DMS53 treated with DMSO at 0.1 percent for 48 hours (cell line): ENCODE results near the gene CCDC88C.
"Not testable (repeated sequence)": the region's sequence is repeated elsewhere in the genome, so short reads cannot be mapped to it uniquely, and the experiment has no call there.

Source experiments
- DNase-seq: peaks from one replicate; lab custom pipeline; 2025; ENCODE audit not compliant: unreplicated experiment; lab: John Stamatoyannopoulos, UW

Gene CCDC88C

GRCh38 chr14:91417120-91417982, at the start of gene CCDC88C:
CCDC88C (minus strand) TSS chr14:91417820; CDS start chr14:91417690, 130 bp downstream.
- peak; percentile 52 for DNase-seq

GRCh38 chr14:91466192-91466591, 48.6 kb upstream of the CCDC88C start:
- DNase-seq = no peak

DNA sequence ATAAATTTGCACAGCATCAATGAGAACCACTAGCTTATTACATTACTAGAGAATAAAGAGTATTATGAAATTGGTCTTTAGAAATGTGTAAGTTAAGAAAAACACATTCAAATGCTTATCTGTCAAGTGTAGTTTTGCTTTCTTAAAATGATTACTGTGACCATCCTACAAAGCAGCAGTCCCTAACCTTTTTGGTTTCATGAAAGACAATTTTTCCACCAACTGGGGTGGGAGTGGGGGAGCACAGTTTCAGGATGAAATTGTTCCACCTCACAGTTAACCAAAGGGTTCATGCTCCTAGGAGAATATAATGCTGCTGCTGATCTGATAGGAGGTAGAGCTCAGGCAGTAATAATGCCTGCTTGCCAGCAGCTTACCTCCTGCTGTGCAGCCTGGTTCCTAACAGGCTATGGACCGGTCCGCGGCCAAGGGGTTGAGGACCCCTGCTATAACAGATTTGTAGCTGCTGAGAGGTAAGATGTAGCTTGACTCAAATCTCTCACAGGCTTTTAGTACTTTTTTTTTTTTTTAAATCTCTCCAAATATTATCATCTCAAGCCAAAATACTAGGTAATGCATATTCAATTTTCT, 47.1 kb upstream of the CCDC88C start:
- no peak for DNase-seq

DNA sequence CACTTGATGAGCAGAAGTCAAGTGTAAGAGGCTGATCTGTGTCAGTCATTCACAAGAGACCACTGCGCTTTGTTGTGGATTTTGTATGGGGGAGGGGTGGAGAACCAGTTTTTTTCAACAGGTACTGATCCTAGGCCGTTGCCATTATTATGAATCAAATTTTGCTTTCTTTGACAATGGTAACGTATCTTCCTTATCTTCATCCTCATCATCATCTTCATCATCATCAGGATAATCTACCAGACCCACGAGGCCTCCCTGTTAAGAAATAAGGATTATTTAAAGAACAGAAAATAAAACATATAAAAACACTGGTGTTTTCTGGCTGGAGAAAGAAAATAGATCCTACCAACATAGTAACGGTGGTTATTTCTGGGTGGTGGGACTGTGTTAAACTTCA, 41.0 kb upstream of the CCDC88C start:
- DNase-seq = no peak

- DNase-seq = no peak
Observed at GRCh38 chr14:91456283-91456682, 38.7 kb upstream of the CCDC88C start.

- DNase-seq = no peak
Observed at GRCh38 chr14:91454580-91454979, 37.0 kb upstream of the CCDC88C start.

GRCh38 chr14:91454155-91454554, 36.5 kb upstream of the CCDC88C start:
- DNase-seq = no peak

DNA sequence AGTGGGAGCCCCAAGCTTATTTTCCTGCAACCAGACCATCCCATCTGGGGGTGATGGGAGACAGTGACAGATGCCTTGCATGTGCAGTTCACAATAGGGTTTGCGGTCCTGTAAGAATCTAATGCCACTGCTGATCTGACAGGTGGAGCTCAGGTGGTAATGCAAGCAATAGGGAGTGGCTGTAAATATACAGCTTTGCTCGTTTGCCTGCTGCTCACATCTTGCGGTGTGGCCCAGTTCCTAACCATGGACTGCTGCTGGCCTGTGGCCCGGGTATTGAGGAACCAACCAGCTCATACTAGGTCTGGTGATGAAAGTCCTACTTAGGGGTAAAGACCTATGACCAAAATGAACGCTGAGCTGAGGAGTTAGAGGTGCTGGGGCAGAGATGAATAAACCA, 36.1 kb upstream of the CCDC88C start:
- DNase-seq = no peak

DNA sequence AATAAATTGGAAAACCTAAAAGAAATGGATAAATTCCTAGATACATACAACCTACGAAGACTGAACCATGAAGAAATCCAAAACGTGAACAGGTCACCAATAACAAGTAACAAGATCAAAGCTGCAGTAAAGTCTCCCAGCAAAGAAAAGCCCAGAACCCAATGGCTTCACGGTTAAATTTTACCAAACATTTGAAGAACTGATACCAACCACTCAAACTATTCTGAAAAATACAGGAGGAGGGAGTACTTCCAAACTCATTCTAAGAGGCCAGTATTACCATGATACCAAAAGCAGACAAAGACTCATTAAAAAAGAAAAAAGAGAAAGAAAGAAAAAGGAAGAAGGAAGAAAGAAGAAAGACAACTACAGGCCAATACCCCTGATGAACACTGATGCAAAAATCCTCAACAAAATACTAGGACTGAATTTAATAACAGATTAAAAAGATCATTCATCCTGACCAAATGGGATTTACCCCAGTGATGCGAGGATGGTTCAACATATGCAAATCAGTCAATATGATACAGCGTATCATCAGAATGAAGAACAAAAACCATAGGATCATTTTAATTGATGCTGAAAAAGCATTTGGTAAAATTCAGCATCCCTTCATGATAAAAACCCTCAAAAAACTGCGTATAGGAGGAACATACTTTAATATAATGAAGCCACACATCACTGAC, 26.9 kb upstream of the CCDC88C start:
- DNase-seq = no peak

DNA sequence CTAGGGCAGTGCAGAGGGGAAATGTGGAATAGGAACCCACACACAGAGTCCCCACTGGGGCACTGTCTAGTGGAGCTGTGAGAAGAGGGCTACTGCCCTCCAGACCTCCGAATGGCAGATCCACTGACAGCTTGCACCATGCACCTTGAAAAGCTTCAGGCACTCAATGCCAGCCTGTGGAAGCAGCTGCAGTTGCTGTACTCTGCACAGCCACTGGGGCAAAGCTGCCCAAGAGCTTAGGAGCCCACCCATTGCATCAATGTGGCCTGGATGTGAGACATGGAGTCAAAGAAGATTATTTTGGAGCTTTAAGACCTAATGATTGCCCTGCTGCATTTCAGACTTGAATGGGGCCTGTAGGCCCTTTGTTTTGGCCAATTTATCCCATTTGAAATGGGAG, 21.7 kb upstream of the CCDC88C start:
- no peak for DNase-seq

- DNase-seq = no peak
Observed at GRCh38 chr14:91438845-91439244, 21.2 kb upstream of the CCDC88C start.

GRCh38 chr14:91436266-91436665, 18.6 kb upstream of the CCDC88C start:
- not testable (repeated sequence) for DNase-seq

GRCh38 chr14:91429385-91429784, 11.8 kb upstream of the CCDC88C start:
- no peak for DNase-seq

DNA sequence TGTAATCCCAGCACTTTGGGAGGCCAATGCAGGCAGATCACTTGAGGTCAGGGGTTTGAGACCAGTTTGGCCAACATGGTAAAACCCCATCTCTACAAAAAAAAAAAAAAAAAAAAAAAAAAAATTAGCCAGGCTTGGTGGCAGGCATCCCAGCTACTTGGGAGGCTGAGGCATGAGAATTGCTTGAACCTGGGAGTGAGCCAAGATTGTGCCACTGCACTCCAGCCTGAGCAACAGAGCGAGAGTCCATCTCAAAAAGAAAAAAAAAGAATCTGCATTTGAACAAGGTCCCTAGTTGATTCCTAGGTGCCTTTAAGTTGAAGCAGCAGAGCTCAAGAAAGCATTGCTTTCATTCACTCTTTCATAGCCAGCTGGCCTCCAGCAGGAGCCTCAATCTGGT, 11.3 kb upstream of the CCDC88C start:
- not testable (repeated sequence) for DNase-seq

GRCh38 chr14:91425531-91425944, 7.9 kb upstream of the CCDC88C start:
- not testable (repeated sequence) for DNase-seq

GRCh38 chr14:91424813-91425530, 7.4 kb upstream of the CCDC88C start:
- DNase-seq = no peak

DNA sequence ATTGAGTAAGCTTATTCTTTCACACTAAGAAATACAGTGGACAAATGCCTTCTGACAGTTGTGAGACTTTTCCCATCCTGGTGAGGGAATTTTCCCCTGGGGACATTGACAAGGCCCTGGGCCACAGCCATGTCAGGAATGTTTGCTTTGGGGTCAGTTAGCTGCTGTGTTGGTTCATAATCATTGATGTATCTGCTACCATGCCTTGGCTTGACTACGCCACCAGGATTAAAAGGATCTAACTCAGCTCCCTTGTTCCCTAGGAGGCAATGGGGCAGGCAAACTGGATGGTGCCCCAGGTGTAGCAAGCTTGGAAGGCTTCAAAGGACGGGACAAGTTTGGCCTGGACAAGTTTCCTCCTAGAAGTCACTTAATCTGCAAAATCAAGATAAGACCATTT, 3.1 kb upstream of the CCDC88C start:
- DNase-seq = no peak

DNA sequence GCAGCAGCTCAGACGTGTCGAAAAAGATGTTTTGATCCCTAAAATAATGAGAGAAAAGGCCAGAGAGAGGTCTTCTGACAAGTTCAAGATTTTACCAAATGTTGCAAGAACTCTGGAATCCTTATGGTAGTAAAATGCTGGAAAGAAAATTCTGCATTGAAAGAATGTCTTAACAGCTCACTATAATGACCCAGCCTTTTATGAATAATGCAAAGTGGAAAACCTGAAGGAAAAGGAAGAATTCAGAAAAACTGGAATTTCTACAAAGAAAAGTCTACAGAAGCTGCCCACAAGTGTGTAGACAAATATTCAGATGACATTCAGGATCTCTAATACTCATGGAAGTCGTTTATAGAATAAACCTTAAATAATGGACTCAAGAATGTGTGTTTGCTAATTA, 1.8 kb upstream of the CCDC88C start:
- DNase-seq = no peak

- DNase-seq = no peak
Observed at GRCh38 chr14:91419044-91419397, 1.4 kb upstream of the CCDC88C start.

DNA sequence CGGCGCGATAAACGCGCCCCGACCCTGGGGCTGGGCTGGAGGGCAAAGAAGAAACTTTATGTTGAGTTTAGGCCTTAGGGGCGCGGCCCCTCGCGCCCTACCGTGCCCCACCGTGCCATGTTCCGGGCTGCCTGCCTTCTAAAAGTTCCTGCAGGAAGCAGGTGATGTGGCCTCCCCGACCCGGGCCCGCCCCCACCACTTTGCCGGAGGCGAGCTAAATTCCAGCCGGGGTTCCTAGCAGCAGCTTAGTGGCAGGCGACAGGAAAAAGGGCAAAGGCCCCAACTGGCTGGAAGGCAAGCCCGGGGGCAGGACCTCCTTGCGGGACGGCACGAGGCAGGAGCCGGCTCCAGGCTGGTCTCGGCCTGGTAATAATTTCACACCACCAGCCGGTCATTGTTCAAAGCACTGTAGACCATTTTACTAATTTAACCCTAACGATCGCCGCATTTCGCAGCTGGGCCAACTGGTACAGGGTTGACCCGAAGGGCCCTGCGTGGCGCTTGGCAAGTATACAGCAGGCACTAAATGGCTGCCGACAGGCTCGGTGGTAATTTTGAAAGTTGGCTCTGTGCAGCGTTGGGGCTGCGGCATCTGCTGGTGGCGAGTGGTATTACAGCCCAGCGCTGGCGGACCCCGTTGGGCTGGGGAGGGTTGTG, 895 bp upstream of the CCDC88C start:
- peak; percentile 41 for DNase-seq

DNA sequence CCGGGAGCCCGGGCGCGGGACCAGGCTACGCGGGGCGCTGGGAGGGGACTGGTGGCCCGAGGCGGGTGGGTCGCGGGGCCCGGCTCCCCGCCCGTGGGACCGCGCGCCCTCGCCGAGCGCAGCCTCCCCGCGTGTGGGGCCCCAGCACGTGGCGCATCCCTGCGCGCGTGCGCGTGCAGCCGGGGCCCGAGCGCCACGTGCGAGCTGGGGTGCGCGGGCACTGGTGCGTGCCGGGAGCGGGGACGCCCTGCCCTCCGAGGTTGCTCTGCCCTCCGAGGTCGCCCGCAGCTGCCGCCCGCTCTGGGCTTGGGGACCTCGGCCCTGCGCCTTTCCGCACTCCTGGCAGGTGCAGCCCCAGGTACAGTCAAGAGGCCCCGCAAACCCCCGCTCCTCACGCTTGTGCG, 365 bp upstream of the CCDC88C start:
- peak; percentile 21 for DNase-seq
